Transverse colon (tissue), 3 donors: ENCODE measurements around the gene GAS2.

Experiments
- CTCF ChIP-seq, 5 experiments: fragments of 200-600 bp in 3 of 5; fragments of 450-650 bp in 2 of 5; sonication (generic) in 3 of 5; IDR thresholded peaks; 1 replicate in 2 of 5; 2 replicates in 3 of 5; pipeline ENCODE4 v1.5.1; 2016 to 2017; ENCODE audit warnings: antibody characterized with exemption in 5 of 5, inconsistent platforms in 3 of 5, mild to moderate bottlenecking in 2 of 5, moderate library complexity in 1 of 5
- POLR2A ChIP-seq: fragments of 450-650 bp; IDR thresholded peaks from one replicate; pipeline ENCODE4 v1.6.1; 2016; ENCODE audit warnings: antibody characterized with exemption, mild to moderate bottlenecking, moderate library complexity

- no peak for TF ChIP-seq CTCF (IDR thresholded peaks at IDR 0.05)
- no peak for TF ChIP-seq POLR2A
These were observed 56.9 kb downstream of the GAS2 start for GRCh38 chr11:22723274-22723673.
